Cardiac fibroblast (primary cell): ENCODE data around the gene HDAC1.

Source experiments
- DNase-seq, 2 donors: peaks; one replicate each; pipeline versions ENCODE4 v3.0.0 to v3.0.0-alpha.2; 2010; ENCODE audit warnings: low read depth in 2 of 2
- H3K4me3 ChIP-seq, 2 donors: replicated peaks in 1 of 2; 1 replicate in 1 of 2; 2 replicates in 1 of 2; pipeline ENCODE4 v1.5.1; 2011; ENCODE audit warnings: low read depth in 2 of 2, low read length in 2 of 2, mild to moderate bottlenecking in 2 of 2, moderate library complexity in 1 of 2
- CTCF ChIP-seq: IDR thresholded peaks from one replicate; pipeline ENCODE4 v1.5.1; 2011; ENCODE audit warnings: low read depth, mild to moderate bottlenecking, low read length, inconsistent platforms

The HDAC1 gene

GRCh38 chr1:32373996-32374592 is 82.2 kb downstream of the HDAC1 start:
- DNase-seq, result no peak
- TF ChIP-seq CTCF, result no peak
- no peak overlapping the region for H3K4me3 ChIP-seq

- H3K4me3 ChIP-seq, result no peak overlapping the region
- DNase-seq, result no peak
- no peak for TF ChIP-seq CTCF
Measured at GRCh38 chr1:32376199-32376598, 84.3 kb downstream of the HDAC1 start.

GRCh38 chr1:32377541-32378220 is 85.8 kb downstream of the HDAC1 start:
- TF ChIP-seq CTCF, result no peak
- DNase-seq, result no peak
- H3K4me3 ChIP-seq, result no peak overlapping the region

- TF ChIP-seq CTCF, result no peak
- H3K4me3 ChIP-seq, result no peak overlapping the region
- no peak for DNase-seq
Measured at GRCh38 chr1:32380057-32380456, 88.2 kb downstream of the HDAC1 start.
